Gastroesophageal sphincter (tissue), 3 donors: ENCODE measurements around the gene PLEKHM2.

Source experiments
- EP300 ChIP-seq: sonication (generic); formaldehyde crosslinking; IDR thresholded peaks from one replicate; pipeline ENCODE4 v1.6.1; 2017; ENCODE audit warnings: antibody characterized with exemption, mild to moderate bottlenecking
- POLR2A ChIP-seq, 2 donors: fragments of 450-650 bp; IDR thresholded peaks; one replicate each; pipeline ENCODE4 v1.6.1; 2017; ENCODE audit warnings: antibody characterized with exemption in 2 of 2, mild to moderate bottlenecking in 2 of 2, moderate library complexity in 1 of 2
- POLR2AphosphoS5 ChIP-seq: sonication (generic); formaldehyde crosslinking; IDR thresholded peaks from one replicate; pipeline ENCODE4 v1.6.1; 2017; ENCODE audit warnings: antibody characterized with exemption
- TF ChIP-seq, protein P1 (sequence below), 4 experiments: fragments of 200-600 bp in 2 of 4; fragments of 450-650 bp in 2 of 4; sonication (generic) in 1 of 4; IDR thresholded peaks; one replicate each; pipeline ENCODE4 v1.5.1; 2017 to 2019; ENCODE audit warnings: antibody characterized with exemption in 4 of 4, mild to moderate bottlenecking in 2 of 4, moderate library complexity in 2 of 4

DNA sequence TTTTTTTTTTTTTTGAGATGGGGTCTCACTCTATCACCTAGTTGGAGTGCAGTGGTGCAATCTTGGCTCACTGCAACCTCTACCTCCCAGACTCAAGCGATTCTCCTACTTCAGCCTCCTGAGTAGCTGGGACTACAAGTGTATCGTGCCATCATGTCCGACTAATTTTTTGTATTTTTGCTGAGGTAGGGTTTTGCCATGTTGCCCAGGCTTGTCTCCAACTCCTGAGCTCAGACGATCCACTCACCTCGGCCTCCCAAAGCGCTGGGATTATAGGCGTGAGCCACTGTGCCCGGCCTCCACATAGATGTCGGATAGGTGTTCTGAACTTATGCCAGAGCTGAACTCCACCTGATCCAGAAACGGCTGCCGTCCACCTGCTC, 21.1 kb downstream of the PLEKHM2 start:
- TF ChIP-seq, protein P1, sequence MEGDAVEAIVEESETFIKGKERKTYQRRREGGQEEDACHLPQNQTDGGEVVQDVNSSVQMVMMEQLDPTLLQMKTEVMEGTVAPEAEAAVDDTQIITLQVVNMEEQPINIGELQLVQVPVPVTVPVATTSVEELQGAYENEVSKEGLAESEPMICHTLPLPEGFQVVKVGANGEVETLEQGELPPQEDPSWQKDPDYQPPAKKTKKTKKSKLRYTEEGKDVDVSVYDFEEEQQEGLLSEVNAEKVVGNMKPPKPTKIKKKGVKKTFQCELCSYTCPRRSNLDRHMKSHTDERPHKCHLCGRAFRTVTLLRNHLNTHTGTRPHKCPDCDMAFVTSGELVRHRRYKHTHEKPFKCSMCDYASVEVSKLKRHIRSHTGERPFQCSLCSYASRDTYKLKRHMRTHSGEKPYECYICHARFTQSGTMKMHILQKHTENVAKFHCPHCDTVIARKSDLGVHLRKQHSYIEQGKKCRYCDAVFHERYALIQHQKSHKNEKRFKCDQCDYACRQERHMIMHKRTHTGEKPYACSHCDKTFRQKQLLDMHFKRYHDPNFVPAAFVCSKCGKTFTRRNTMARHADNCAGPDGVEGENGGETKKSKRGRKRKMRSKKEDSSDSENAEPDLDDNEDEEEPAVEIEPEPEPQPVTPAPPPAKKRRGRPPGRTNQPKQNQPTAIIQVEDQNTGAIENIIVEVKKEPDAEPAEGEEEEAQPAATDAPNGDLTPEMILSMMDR (IDR thresholded peaks at IDR 0.05): no peak
- TF ChIP-seq POLR2A (IDR thresholded peaks at IDR 0.05) (no peak), POLR2AphosphoS5 (no peak), EP300 (no peak)
